GM12891 (cell line): ENCODE measurements around the gene TRAPPC14.
"Not testable (repeated sequence)": the region's sequence is repeated elsewhere in the genome, so short reads cannot be mapped to it uniquely, and the experiment has no call there.

Source experiments
- POLR2A ChIP-seq: IDR thresholded peaks from 2 replicates; pipeline ENCODE4 v1.6.1; 2011; ENCODE audit warnings: low read depth, low read length, control low read depth
- POLR2AphosphoS5 ChIP-seq: IDR thresholded peaks from 2 replicates; pipeline ENCODE4 v1.6.1; 2011; ENCODE audit warnings: low read depth, low read length, control low read depth

DNA sequence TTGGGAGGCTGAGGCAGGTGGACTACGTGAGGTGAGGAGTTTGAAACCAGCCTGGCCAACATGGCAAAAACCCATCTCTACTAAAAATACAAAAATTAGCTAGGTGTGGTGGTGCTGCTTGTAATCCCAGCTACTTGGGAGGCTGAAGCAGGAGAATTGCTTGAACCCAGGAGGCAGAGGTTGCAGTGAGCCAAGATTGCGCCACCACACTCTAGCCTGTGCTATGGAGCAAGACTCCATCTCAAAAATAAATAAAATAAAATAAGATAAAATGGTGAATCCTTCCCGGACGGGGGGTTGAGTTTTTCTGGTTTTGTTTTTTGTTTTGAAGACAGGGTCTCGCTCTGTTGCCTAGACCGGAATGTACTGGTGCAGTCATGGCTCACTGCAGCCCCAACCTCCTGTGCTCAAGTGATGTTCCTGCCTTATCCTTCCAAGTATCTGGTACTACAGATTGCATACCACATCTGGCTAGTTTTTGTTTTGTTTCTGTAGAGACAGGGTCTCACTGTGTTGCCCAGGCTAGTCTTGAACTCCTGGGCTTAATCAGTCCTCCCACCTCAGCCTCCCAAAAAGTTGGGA is 33.8 kb upstream of the TRAPPC14 start:
- TF ChIP-seq POLR2A, POLR2AphosphoS5: not testable (repeated sequence)
